Measurements from ENCODE around the gene MIGA2. TPM values are rescaled to one million over a fixed set of nuclear protein-coding genes. Genes with fewer than 3 reads are reported as not detected.

MIGA2 gene
- total and polyA plus RNA-seq, 9 of the 15 experiments (the other 6 are each of a cell fraction or from before 2014, with no cell fraction given): 0.15 to 54.1 (median 18.0) TPM

- TF ChIP-seq ELK1 (CRISPR knock-in tag; IDR thresholded peaks at IDR 0.05) (no peak), ZNF511 (CRISPR knock-in tag; IDR thresholded peaks at IDR 0.05) (no peak), ZNF274 (IDR thresholded peaks at IDR 0.05; ENCODE audit: borderline replicate concordance, low read depth, low read length) (no peak), ETS2 (tag; IDR thresholded peaks at IDR 0.05; ENCODE audit: borderline replicate concordance, poor library complexity, severe bottlenecking) (no peak), ID3 (CRISPR knock-in tag; IDR thresholded peaks at IDR 0.05) (no peak), ID3 (tag; IDR thresholded peaks at IDR 0.05) (peak; percentile 90), ZC3H4 (CRISPR knock-in tag; IDR thresholded peaks at IDR 0.05; ENCODE audit: borderline replicate concordance) (no peak), TAF15 (IDR thresholded peaks at IDR 0.05; ENCODE audit: low read depth, low read length) (no peak), GATAD2A (IDR thresholded peaks at IDR 0.05) (no peak), ZNF766 (CRISPR knock-in tag; conservative IDR thresholded peaks at IDR 0.05) (peak; percentile 65; the same call in 1 of the 2 replicates), EZH2 (IDR thresholded peaks at IDR 0.05; ENCODE audit: borderline replicate concordance, low read depth, low read length) (no peak), FOXP4 (CRISPR knock-in tag; IDR thresholded peaks at IDR 0.05; ENCODE audit: borderline replicate concordance) (no peak), NR2F6 (CRISPR knock-in tag; IDR thresholded peaks at IDR 0.05) (no peak), ATF1 (CRISPR knock-in tag; IDR thresholded peaks at IDR 0.05) (no peak), ATF1 (tag; IDR thresholded peaks at IDR 0.05) (peak; percentile 80), NFYB (IDR thresholded peaks at IDR 0.05; ENCODE audit: extremely low read depth, insufficient read length) (peak; percentile 4), ZFX (CRISPR knock-in tag; IDR thresholded peaks at IDR 0.05) (peak; percentile 3; the same call in 1 of the 2 replicates), KDM1A (IDR thresholded peaks at IDR 0.05) (no peak), PHF20 (IDR thresholded peaks at IDR 0.05; ENCODE audit: partially characterized antibody) (peak; percentile 28), ZNF311 (CRISPR knock-in tag; IDR thresholded peaks at IDR 0.05) (no peak), POLR3G (IDR thresholded peaks at IDR 0.05; ENCODE audit: extremely low read depth, insufficient read length, insufficient replicate concordance) (no peak), ZBTB33 (CRISPR knock-in tag; IDR thresholded peaks at IDR 0.05) (no peak), TEAD1 (CRISPR knock-in tag; IDR thresholded peaks at IDR 0.05) (peak in 1 of 2 experiments; percentile 28; a peak in 1 of 4 replicates)
These were observed 74.5 kb downstream of the MIGA2 start, which contains the start of the genes CRAT and PTPA (continued) for GRCh38 chr9:129110740-129111527.
